Upper lobe of right lung (tissue), 1 donor: ENCODE results near the gene KCTD15. TPM values are rescaled to one million over a fixed set of nuclear protein-coding genes. Genes with fewer than 3 reads are reported as not detected.

Experiments
- ATAC-seq: fragments of 200-7000 bp; cut with Tn5 transposase; one replicate; pipeline ENCODE4 v1.9.1; 2020; ENCODE audit warnings: mild to moderate bottlenecking, moderate library complexity
- DNase-seq: peaks from one replicate; pipeline ENCODE4 v3.0.0-alpha.2; 2020
- H3K27ac ChIP-seq: fragments of 200-600 bp; one replicate; pipeline ENCODE4 v1.8.0; 2022
- H3K27me3 ChIP-seq: fragments of 200-600 bp; one replicate; pipeline ENCODE4 v1.8.0; 2022; ENCODE audit warnings: mild to moderate bottlenecking
- H3K36me3 ChIP-seq: fragments of 200-600 bp; one replicate; pipeline ENCODE4 v1.8.0; 2022
- H3K4me1 ChIP-seq: fragments of 200-600 bp; one replicate; pipeline ENCODE4 v1.8.0; 2022
- H3K4me3 ChIP-seq: fragments of 200-600 bp; one replicate; pipeline ENCODE4 v1.8.0; 2022; ENCODE audit warnings: mild to moderate bottlenecking
- H3K9me3 ChIP-seq: fragments of 200-600 bp; one replicate; pipeline ENCODE4 v1.8.0; 2022
- CTCF ChIP-seq: fragments of 200-600 bp; IDR thresholded peaks from one replicate; pipeline ENCODE4 v1.8.0; 2022; ENCODE audit warnings: antibody characterized with exemption
- intact Hi-C: fragments of 100-400 bp; cut with DNase I; formaldehyde crosslinking; loops from one replicate; pipeline ENCODE4 v1.11.0; 2022
- total RNA-seq: library from RNA; stranded (reverse); fragmentation: NEBNext Ultra II Directional; extraction: Animal tissue kit (Norgen Biotek cat#: 25700); gene quantifications from one replicate; pipeline ENCODE4 v1.2.1, GENCODE V29; 2021
- donor health status: DM: no; HTN: yes; CAD: no; lungs with severe emphysema.

Gene KCTD15
- total RNA-seq, 1 donor from 2014 or later, result 48.7 TPM

GRCh38 chr19:33772102-33772857 lies 24.4 kb upstream of the KCTD15 start:
- Histone ChIP-seq H3K4me3 (no peak overlapping the region), H3K4me1 (no peaks in the 10 kb centered on the region), H3K27me3 (peaks cover 15% of the 10 kb centered on the region), H3K36me3 (no peaks in the 10 kb centered on the region), H3K27ac (no peak overlapping the region), H3K9me3 (no peaks in the 10 kb centered on the region)
- ATAC-seq (no peak), DNase-seq (no peak)
- TF ChIP-seq CTCF, result no peak
- intact Hi-C loops, result loop anchor here (5.0 kb wide), 1 partner anchor 340 kb away; no protein-coding TSS in a partner anchor

GRCh38 chr19:33772858-33773180 lies 23.9 kb upstream of the KCTD15 start:
- Histone ChIP-seq H3K27ac (no peak overlapping the region), H3K36me3 (no peaks in the 10 kb centered on the region), H3K27me3 (peaks cover 15% of the 10 kb centered on the region), H3K4me1 (no peaks in the 10 kb centered on the region), H3K4me3 (no peak overlapping the region), H3K9me3 (no peaks in the 10 kb centered on the region)
- intact Hi-C loops, result loop anchor here (5.0 kb wide), 1 partner anchor 341 kb away; no protein-coding TSS in a partner anchor
- ATAC-seq (no peak), DNase-seq (no peak)
- no peak for TF ChIP-seq CTCF

- TF ChIP-seq CTCF, result no peak
- intact Hi-C loops, result loop anchor here (5.0 kb wide), 1 partner anchor 342 kb away; no protein-coding TSS in a partner anchor
- Histone ChIP-seq H3K4me3 (no peak overlapping the region), H3K9me3 (no peaks in the 10 kb centered on the region), H3K27me3 (peaks cover 22% of the 10 kb centered on the region), H3K36me3 (no peaks in the 10 kb centered on the region), H3K4me1 (no peaks in the 10 kb centered on the region), H3K27ac (no peak overlapping the region)
- DNase-seq (no peak), ATAC-seq (no peak)
Observed at GRCh38 chr19:33773704-33774624, 22.7 kb upstream of the KCTD15 start.

- no peaks in the 10 kb centered on the region for H3K9me3 ChIP-seq
- intact Hi-C loops, result loop anchor here (5.0 kb wide), 2 partner anchors 223 to 342 kb away; no protein-coding TSS in a partner anchor
- TF ChIP-seq CTCF, result no peak
- H3K36me3 ChIP-seq, result no peaks in the 10 kb centered on the region
- DNase-seq (no peak), ATAC-seq (no peak)
- H3K4me3 ChIP-seq, result no peak overlapping the region
- no peak overlapping the region for H3K27ac ChIP-seq
- H3K27me3 ChIP-seq, result peaks cover 22% of the 10 kb centered on the region
- no peaks in the 10 kb centered on the region for H3K4me1 ChIP-seq
Observed at GRCh38 chr19:33774751-33775150, 21.9 kb upstream of the KCTD15 start.

- ATAC-seq, result no peak
- H3K9me3 ChIP-seq, result no peaks in the 10 kb centered on the region
- H3K4me1 ChIP-seq, result no peaks in the 10 kb centered on the region
- no peaks in the 10 kb centered on the region for H3K36me3 ChIP-seq
- H3K27me3 ChIP-seq, result peaks cover 18% of the 10 kb centered on the region
- DNase-seq, result no peak
- no peak overlapping the region for H3K27ac ChIP-seq
- no peak overlapping the region for H3K4me3 ChIP-seq
- TF ChIP-seq CTCF, result no peak
- intact Hi-C loops, result loop anchor here (5.0 kb wide), 1 partner anchor 221 kb away; no protein-coding TSS in a partner anchor
Observed at GRCh38 chr19:33775731-33776487, 20.8 kb upstream of the KCTD15 start.
